Panc1 (cell line): ENCODE data around the gene CAMK1D.

Experiments
- CTCF ChIP-seq: fragments of 450-650 bp; IDR thresholded peaks from 2 replicates; pipeline ENCODE4 v1.5.1; 2017; ENCODE audit warnings: mild to moderate bottlenecking
- POLR2AphosphoS5 ChIP-seq: IDR thresholded peaks from 2 replicates; pipeline ENCODE4 v1.6.1; 2012; ENCODE audit warnings: mild to moderate bottlenecking, low read depth, low read length, moderate library complexity
- SIN3A ChIP-seq: IDR thresholded peaks from 2 replicates; pipeline ENCODE4 v1.6.1; 2012; ENCODE audit warnings: low read depth, mild to moderate bottlenecking, low read length, moderate library complexity, borderline replicate concordance; ENCODE audit not compliant: insufficient read depth
- TCF7L2 ChIP-seq: IDR thresholded peaks from 2 replicates; pipeline ENCODE4 v1.6.1; 2011; ENCODE audit warnings: mild to moderate bottlenecking, low read depth, low read length, inconsistent platforms
- TF ChIP-seq, protein P1 (sequence below), 2 experiments: IDR thresholded peaks; 2 replicates each; pipeline ENCODE4 v1.6.1; 2011 to 2012; ENCODE audit warnings: low read depth in 2 of 2, control low read depth in 1 of 2, low read length in 1 of 2, mild to moderate bottlenecking in 1 of 2, moderate library complexity in 1 of 2; ENCODE audit not compliant: insufficient read depth in 1 of 2

DNA sequence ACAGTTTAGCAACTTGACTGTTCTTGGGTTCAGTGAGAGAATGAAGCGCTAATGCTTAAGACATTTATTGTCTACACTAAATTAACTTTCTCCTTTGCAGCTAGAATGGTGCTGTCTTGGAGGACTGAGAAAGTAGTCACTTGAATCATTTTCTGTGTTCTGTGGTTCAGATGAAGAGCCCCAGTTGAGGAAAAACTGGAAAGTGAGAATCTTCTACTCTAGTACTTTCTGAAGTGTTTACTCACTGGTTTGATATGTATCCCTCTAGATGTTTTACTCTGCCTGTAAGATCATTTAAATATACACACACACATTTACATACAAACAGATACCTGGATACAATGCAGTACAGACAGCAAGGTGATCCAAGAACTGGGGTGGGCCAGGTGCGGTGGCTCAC is 308.1 kb downstream of the CAMK1D start:
- no peak for TF ChIP-seq CTCF
- TF ChIP-seq, protein P1, sequence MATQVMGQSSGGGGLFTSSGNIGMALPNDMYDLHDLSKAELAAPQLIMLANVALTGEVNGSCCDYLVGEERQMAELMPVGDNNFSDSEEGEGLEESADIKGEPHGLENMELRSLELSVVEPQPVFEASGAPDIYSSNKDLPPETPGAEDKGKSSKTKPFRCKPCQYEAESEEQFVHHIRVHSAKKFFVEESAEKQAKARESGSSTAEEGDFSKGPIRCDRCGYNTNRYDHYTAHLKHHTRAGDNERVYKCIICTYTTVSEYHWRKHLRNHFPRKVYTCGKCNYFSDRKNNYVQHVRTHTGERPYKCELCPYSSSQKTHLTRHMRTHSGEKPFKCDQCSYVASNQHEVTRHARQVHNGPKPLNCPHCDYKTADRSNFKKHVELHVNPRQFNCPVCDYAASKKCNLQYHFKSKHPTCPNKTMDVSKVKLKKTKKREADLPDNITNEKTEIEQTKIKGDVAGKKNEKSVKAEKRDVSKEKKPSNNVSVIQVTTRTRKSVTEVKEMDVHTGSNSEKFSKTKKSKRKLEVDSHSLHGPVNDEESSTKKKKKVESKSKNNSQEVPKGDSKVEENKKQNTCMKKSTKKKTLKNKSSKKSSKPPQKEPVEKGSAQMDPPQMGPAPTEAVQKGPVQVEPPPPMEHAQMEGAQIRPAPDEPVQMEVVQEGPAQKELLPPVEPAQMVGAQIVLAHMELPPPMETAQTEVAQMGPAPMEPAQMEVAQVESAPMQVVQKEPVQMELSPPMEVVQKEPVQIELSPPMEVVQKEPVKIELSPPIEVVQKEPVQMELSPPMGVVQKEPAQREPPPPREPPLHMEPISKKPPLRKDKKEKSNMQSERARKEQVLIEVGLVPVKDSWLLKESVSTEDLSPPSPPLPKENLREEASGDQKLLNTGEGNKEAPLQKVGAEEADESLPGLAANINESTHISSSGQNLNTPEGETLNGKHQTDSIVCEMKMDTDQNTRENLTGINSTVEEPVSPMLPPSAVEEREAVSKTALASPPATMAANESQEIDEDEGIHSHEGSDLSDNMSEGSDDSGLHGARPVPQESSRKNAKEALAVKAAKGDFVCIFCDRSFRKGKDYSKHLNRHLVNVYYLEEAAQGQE (IDR thresholded peaks at IDR 0.05; ENCODE audit: insufficient read depth in 1 of 2, low read depth in 2 of 2, low read length in 1 of 2) = no peak
- TF ChIP-seq SIN3A = no peak
- TF ChIP-seq POLR2AphosphoS5 = no peak
- TF ChIP-seq TCF7L2 = no peak
